ENCODE results near the gene MAMSTR.

GRCh38 chr19:48756686-48757085, 37.2 kb upstream of the MAMSTR start:
- TF ChIP-seq, protein P1, sequence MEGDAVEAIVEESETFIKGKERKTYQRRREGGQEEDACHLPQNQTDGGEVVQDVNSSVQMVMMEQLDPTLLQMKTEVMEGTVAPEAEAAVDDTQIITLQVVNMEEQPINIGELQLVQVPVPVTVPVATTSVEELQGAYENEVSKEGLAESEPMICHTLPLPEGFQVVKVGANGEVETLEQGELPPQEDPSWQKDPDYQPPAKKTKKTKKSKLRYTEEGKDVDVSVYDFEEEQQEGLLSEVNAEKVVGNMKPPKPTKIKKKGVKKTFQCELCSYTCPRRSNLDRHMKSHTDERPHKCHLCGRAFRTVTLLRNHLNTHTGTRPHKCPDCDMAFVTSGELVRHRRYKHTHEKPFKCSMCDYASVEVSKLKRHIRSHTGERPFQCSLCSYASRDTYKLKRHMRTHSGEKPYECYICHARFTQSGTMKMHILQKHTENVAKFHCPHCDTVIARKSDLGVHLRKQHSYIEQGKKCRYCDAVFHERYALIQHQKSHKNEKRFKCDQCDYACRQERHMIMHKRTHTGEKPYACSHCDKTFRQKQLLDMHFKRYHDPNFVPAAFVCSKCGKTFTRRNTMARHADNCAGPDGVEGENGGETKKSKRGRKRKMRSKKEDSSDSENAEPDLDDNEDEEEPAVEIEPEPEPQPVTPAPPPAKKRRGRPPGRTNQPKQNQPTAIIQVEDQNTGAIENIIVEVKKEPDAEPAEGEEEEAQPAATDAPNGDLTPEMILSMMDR (IDR thresholded peaks at IDR 0.05; ENCODE audit: insufficient read depth, low read depth, low read length): no peak
- no peak for TF ChIP-seq EZH2 (IDR thresholded peaks at IDR 0.05; ENCODE audit: insufficient read depth, low read length)
